ENCODE results near the gene LASP1NB.

LASP1NB gene

GRCh38 chr17:38883592-38884526 lies 41.6 kb upstream of the LASP1NB start:
- TF ChIP-seq CTCF (IDR thresholded peaks at IDR 0.05; ENCODE audit: low read depth, low read length, missing control alignments): no peak
- DNase-seq (ENCODE audit: low read depth): peak; percentile 74
- H3K4me3 ChIP-seq (ENCODE audit: low read depth, low read length): no peak overlapping the region
- in situ Hi-C loops (cut with HindIII; ENCODE audit: low sequenced_read_pairs): no loop called here

- H3K4me3 ChIP-seq (ENCODE audit: low read depth, low read length): no peak overlapping the region
- TF ChIP-seq CTCF (IDR thresholded peaks at IDR 0.05; ENCODE audit: low read depth, low read length, missing control alignments): no peak
- in situ Hi-C loops (cut with HindIII; ENCODE audit: low sequenced_read_pairs): no loop called here
- DNase-seq (ENCODE audit: low read depth): no peak
These were observed 40.2 kb upstream of the LASP1NB start for GRCh38 chr17:38885044-38885727.

GRCh38 chr17:38885728-38886642 lies 39.4 kb upstream of the LASP1NB start:
- in situ Hi-C loops (cut with HindIII; ENCODE audit: low sequenced_read_pairs): no loop called here
- DNase-seq (ENCODE audit: low read depth): no peak

GRCh38 chr17:38886643-38887010 lies 38.8 kb upstream of the LASP1NB start:
- in situ Hi-C loops (cut with HindIII; ENCODE audit: low sequenced_read_pairs): no loop called here
- H3K4me3 ChIP-seq (ENCODE audit: low read depth, low read length): no peak overlapping the region
- TF ChIP-seq CTCF (IDR thresholded peaks at IDR 0.05; ENCODE audit: low read depth, low read length, missing control alignments): no peak
- no peak for DNase-seq (ENCODE audit: low read depth)

More at GRCh38 chr17:38885728-38886642, 39.4 kb upstream of the LASP1NB start:
- TF ChIP-seq CTCF (IDR thresholded peaks at IDR 0.05; ENCODE audit: low read depth, low read length, missing control alignments): no peak
- no peak overlapping the region for H3K4me3 ChIP-seq (ENCODE audit: low read depth, low read length)

GRCh38 chr17:38888842-38889241 lies 36.6 kb upstream of the LASP1NB start:
- H3K4me3 ChIP-seq (ENCODE audit: low read depth, low read length): no peak overlapping the region
- DNase-seq (ENCODE audit: low read depth): no peak
- in situ Hi-C loops (cut with HindIII; ENCODE audit: low sequenced_read_pairs): no loop called here
- TF ChIP-seq CTCF (IDR thresholded peaks at IDR 0.05; ENCODE audit: low read depth, low read length, missing control alignments): no peak

Measured in astrocyte of the cerebellum (primary cell).